Transverse colon (tissue), 4 donors: ENCODE data around the gene ZNF775. TPM values are rescaled to one million over a fixed set of nuclear protein-coding genes. Genes with fewer than 3 reads are reported as not detected.

ENCODE experiments used
- DNase-seq: peaks from one replicate; pipeline ENCODE4 v3.0.0-alpha.2; 2019
- H3K27ac ChIP-seq, 4 donors: fragments of 200-600 bp; sonication (generic); 2 replicates each; pipeline ENCODE4 v1.5.1; 2016 to 2018; ENCODE audit warnings: inconsistent platforms in 4 of 4
- H3K27me3 ChIP-seq: fragments of 200-600 bp; sonication (generic); 2 replicates; pipeline ENCODE4 v1.5.1; 2017; ENCODE audit warnings: inconsistent platforms
- H3K36me3 ChIP-seq, 4 donors: fragments of 200-600 bp; sonication (generic); 2 replicates each; pipeline ENCODE4 v1.5.1; 2017 to 2019; ENCODE audit warnings: inconsistent platforms in 4 of 4
- H3K4me1 ChIP-seq, 4 donors: fragments of 200-600 bp; sonication (generic); 2 replicates each; pipeline ENCODE4 v1.5.1; 2017 to 2020; ENCODE audit warnings: inconsistent platforms in 4 of 4
- H3K4me3 ChIP-seq, 4 donors: fragments of 200-600 bp; sonication (generic); 1 replicate in 1 of 4; 2 replicates in 3 of 4; pipeline versions ENCODE4 v1.5.1 to v1.6.1; 2017 to 2019; ENCODE audit warnings: inconsistent platforms in 4 of 4
- H3K9me3 ChIP-seq, 2 donors: fragments of 200-600 bp; sonication (generic); 2 replicates each; pipeline ENCODE4 v1.5.1; 2017 to 2019; ENCODE audit warnings: inconsistent platforms in 2 of 2
- CTCF ChIP-seq, 5 experiments: fragments of 200-600 bp in 3 of 5; fragments of 450-650 bp in 2 of 5; sonication (generic) in 3 of 5; IDR thresholded peaks; 1 replicate in 2 of 5; 2 replicates in 3 of 5; pipeline ENCODE4 v1.5.1; 2016 to 2017; ENCODE audit warnings: antibody characterized with exemption in 5 of 5, inconsistent platforms in 3 of 5, mild to moderate bottlenecking in 2 of 5, moderate library complexity in 1 of 5
- EP300 ChIP-seq: sonication (generic); formaldehyde crosslinking; IDR thresholded peaks from one replicate; pipeline ENCODE4 v1.6.1; 2017; ENCODE audit warnings: antibody characterized with exemption, low read depth
- POLR2A ChIP-seq: fragments of 450-650 bp; IDR thresholded peaks from one replicate; pipeline ENCODE4 v1.6.1; 2016; ENCODE audit warnings: antibody characterized with exemption, mild to moderate bottlenecking, moderate library complexity
- POLR2AphosphoS5 ChIP-seq, 3 donors: sonication (generic); formaldehyde crosslinking; IDR thresholded peaks; one replicate each; pipeline ENCODE4 v1.6.1; 2016; ENCODE audit warnings: antibody characterized with exemption in 3 of 3
- WGBS, 2 donors: methylation state at CpG; one replicate each; pipeline ENCODE4 v1.1.5; 2018; ENCODE audit warnings: low coverage in 1 of 2; 5-methylcytosine and 5-hydroxymethylcytosine counted together
- in situ Hi-C, 4 donors: fragments of 200-750 bp; cut with MboI; loops; one replicate each; pipeline versions ENCODE4 v1.15.0 to v1.15.1; 2017; ENCODE audit warnings: low sequenced_read_pairs in 3 of 4, low pct_ligation_motif_present in 1 of 4, low pct_unique_long_range_greater_than_20kb in 1 of 4
- intact Hi-C: fragments of 100-400 bp; cut with DNase I; formaldehyde crosslinking; loops from one replicate; pipeline ENCODE4 v1.15.1; 2023; ENCODE audit warnings: low total_unique reads
- total RNA-seq, 4 donors: library from RNA; depleted of rRNA; stranded (reverse); fragments of >200 nt; gene quantifications; one replicate each; pipeline ENCODE4 v1.1.0, GENCODE V29; 2016

The ZNF775 gene
- total RNA-seq, 4 donors from 2014 or later, result 8.9 to 75.2 (median 15.2) TPM

- 0% methylated on average over 64 of the region's 85 CpGs; no CpG with 5 or more reads in 1 of the 2 donors for WGBS, 2 donors
- intact Hi-C loops, result no loop called here
- in situ Hi-C loops, result no loop called here
- peaks cover 16 to 62% (median 41%) of the 10 kb centered on the region in 4 donors for H3K4me1 ChIP-seq
- peak within 1 kb of the TSS; percentile 93 to 99 (median 97) for H3K27ac ChIP-seq
- TF ChIP-seq POLR2AphosphoS5 (IDR thresholded peaks at IDR 0.05) (peak; percentile 76 to 90 (median 90)), EP300 (peak; percentile 33), CTCF (IDR thresholded peaks at IDR 0.05) (no peak), POLR2A (peak; percentile 46)
- peak within 1 kb of the TSS; percentile 70 to 90 (median 86) for H3K4me3 ChIP-seq
- H3K36me3 ChIP-seq, result no peaks in the 10 kb centered on the region
- no peaks in the 10 kb centered on the region for H3K27me3 ChIP-seq
- peak; percentile 94 for DNase-seq
- no peaks in the 10 kb centered on the region for H3K9me3 ChIP-seq
Measured at GRCh38 chr7:150368096-150368883, 10.8 kb upstream of the ZNF775 start, which contains the start of gene REPIN1. REPIN1 (plus strand) TSS chr7:150368822; CDS start chr7:150369712, 890 bp downstream.

- in situ Hi-C loops (no loop called here), intact Hi-C loops (no loop called here)
- H3K27me3 ChIP-seq, result no peaks in the 10 kb centered on the region
- TF ChIP-seq POLR2A, result peak; percentile 35
- no peak for TF ChIP-seq CTCF (IDR thresholded peaks at IDR 0.05)
- H3K27ac ChIP-seq, result peak overlapping the region; percentile 93 to 99 (median 97)
- no peaks in the 10 kb centered on the region for H3K36me3 ChIP-seq
- H3K4me3 ChIP-seq, result peak overlapping the region; percentile 70 to 90 (median 86)
- 1% methylated on average over 41 of the region's 58 CpGs; no CpG with 5 or more reads in 1 of the 2 donors for WGBS, 2 donors
- no peaks in the 10 kb centered on the region for H3K9me3 ChIP-seq
- DNase-seq, result peak; percentile 67
- peaks cover 24 to 70% (median 49%) of the 10 kb centered on the region in 4 donors for H3K4me1 ChIP-seq
Measured at GRCh38 chr7:150368884-150369747, 10.0 kb upstream of the ZNF775 start.

- 39% methylated on average over 22 of the region's 23 CpGs; no CpG with 5 or more reads in 1 of the 2 donors for WGBS, 2 donors
- peak overlapping the region; percentile 70 to 90 (median 86) for H3K4me3 ChIP-seq
- in situ Hi-C loops, result no loop called here
- intact Hi-C loops, result no loop called here
- H3K4me1 ChIP-seq, result peaks cover 24 to 75% (median 53%) of the 10 kb centered on the region in 4 donors
- H3K27ac ChIP-seq, result peak overlapping the region; percentile 93 to 99 (median 97)
- H3K9me3 ChIP-seq, result no peaks in the 10 kb centered on the region
- H3K36me3 ChIP-seq, result no peaks in the 10 kb centered on the region
- TF ChIP-seq POLR2A (no peak), POLR2AphosphoS5 (IDR thresholded peaks at IDR 0.05) (no peak), EP300 (no peak), CTCF (IDR thresholded peaks at IDR 0.05) (no peak)
- DNase-seq, result no peak
- no peaks in the 10 kb centered on the region for H3K27me3 ChIP-seq
Measured at GRCh38 chr7:150369748-150370501, 9.2 kb upstream of the ZNF775 start.
